Stomach (tissue), 4 donors: ENCODE results near the gene HES5.
"Not testable (repeated sequence)": the region's sequence is repeated elsewhere in the genome, so short reads cannot be mapped to it uniquely, and the experiment has no call there.

ENCODE experiments used
- CTCF ChIP-seq, 7 experiments: fragments of 450-650 bp in 4 of 7; fragments of 200-600 bp in 3 of 7; sonication (generic) in 3 of 7; IDR thresholded peaks; one replicate each; pipeline ENCODE4 v1.5.1; 2016 to 2019; ENCODE audit warnings: antibody characterized with exemption in 7 of 7, control low read depth in 2 of 7, mild to moderate bottlenecking in 1 of 7
- EP300 ChIP-seq: sonication (generic); formaldehyde crosslinking; IDR thresholded peaks from one replicate; pipeline ENCODE4 v1.6.1; 2017; ENCODE audit warnings: antibody characterized with exemption
- POLR2A ChIP-seq, 4 donors: fragments of 450-650 bp; IDR thresholded peaks; one replicate each; pipeline ENCODE4 v1.6.1; 2016; ENCODE audit warnings: antibody characterized with exemption in 4 of 4, control low read depth in 2 of 4, mild to moderate bottlenecking in 1 of 4, moderate library complexity in 1 of 4
- POLR2AphosphoS5 ChIP-seq, 3 donors: sonication (generic); formaldehyde crosslinking; IDR thresholded peaks; one replicate each; pipeline ENCODE4 v1.6.1; 2016; ENCODE audit warnings: antibody characterized with exemption in 3 of 3

DNA sequence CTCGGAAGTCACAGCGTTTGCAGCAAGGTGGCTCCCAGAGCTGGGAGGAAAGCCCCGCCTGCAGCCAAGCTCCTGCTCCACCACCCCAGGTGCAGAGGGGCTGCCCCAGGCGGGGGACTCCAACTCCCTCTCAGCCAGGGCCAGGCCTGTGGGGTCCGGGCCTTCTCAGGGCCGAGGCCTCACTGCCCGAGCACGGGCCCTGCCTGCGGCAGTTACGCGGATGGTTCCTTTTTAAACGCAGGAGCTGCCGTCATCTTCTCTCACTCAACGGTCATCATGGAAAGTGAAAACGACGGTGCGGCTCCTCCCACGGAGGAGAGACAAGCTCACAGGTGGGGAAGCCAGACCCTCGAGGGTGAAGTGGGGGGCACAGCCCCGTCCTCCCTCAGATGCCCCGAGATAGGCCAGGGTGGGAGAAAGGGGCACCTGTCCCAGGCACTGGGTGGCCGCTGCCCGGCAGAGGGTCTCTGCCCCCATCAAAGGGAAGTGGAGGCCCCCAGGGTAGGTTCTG lies 47.6 kb upstream of the HES5 start:
- not testable (repeated sequence) for TF ChIP-seq CTCF (IDR thresholded peaks at IDR 0.05); POLR2A (IDR thresholded peaks at IDR 0.05); EP300; POLR2AphosphoS5 (IDR thresholded peaks at IDR 0.05)
